Measurements from ENCODE around the gene ATP13A2.

ATP13A2 gene

DNA sequence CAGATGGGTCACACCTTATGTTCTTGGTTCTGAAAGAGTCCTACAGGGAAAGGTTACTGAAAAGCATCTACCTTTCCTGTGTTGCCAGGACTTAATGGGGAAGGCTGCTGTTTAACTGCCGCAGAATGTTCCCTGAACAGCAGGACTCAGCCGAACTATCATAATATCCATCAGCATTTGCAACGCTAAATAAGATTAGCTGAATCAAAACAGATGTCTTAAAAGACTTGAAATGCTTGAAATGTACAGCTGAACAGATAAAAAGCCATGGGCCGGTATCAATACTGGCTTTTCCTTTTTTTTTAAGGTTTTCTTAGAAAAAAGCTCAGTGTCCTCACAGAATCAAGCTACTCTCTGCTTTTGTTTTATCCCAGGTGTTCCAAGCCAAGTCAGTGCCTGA, 19.7 kb upstream of the ATP13A2 start:
- DNase-seq = no peak

GRCh38 chr1:17030206-17030605, 18.5 kb upstream of the ATP13A2 start:
- no peak for DNase-seq

DNA sequence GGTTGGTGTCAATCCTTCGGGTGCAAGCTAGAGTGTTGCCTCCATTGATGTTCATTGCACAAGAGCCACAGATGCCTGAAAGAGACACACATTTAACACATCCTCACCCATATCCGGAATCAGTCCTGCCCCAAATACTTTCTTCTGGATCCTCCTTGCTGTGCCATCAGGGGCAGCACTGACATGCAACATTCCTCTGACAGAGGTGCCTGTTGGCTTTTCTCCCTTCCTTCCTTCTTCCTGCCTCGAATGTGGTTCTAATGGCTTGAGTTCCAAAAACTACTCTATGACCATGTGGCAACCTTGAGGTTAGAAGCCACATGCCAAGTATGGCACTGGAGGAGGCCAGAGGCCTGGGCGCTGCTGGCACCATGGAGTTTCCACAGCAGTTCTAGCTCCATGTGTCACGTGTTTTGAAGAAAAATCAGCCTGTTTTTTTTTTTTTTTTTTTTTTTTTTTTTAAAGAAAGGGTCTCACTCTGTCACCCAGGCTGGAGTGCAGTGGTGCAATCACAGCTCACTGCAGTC, 17.0 kb upstream of the ATP13A2 start:
- no peak for DNase-seq

- DNase-seq = no peak
Observed at GRCh38 chr1:17027900-17028299, 16.2 kb upstream of the ATP13A2 start.

GRCh38 chr1:17027403-17027802, 15.7 kb upstream of the ATP13A2 start:
- DNase-seq = no peak

GRCh38 chr1:17024721-17025120, 13.0 kb upstream of the ATP13A2 start:
- no peak for DNase-seq

DNA sequence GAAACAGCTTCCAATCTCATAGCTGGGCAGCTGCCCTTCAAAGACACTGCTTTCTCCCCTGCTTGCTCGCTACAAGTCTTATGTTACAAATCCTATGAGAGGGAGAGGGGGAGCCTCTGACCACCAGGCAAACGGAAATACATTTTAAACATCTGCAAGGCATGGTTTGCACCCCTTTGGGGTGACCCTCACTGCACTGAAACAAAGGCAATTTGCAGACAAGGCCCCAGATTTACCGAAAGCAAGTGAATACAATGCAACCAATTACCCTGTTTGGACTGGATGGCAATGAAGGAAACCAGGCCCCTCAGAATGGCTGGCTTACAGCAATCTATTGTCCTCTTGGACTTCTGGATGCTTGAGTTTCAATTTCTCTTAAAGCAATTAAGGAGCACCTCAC, 11.8 kb upstream of the ATP13A2 start:
- DNase-seq = no peak

DNA sequence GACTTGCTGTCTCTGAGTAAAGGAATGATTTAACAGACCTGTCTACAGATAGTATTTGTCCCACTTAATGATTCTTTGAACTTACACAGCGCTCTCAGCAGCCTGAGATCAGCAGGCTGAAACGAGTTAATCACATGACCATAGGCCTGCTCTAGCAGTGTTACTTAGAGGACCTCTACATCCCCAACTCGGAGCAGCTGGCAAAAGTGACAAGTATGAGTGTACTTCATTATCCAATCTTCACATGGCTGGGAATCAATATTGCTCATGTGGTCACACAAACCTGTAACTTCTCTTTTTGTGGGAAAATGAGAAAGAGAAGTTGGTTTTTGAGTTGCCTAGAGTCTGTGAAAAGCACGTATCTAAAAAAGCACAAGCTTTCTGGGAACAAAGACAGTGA, 11.4 kb upstream of the ATP13A2 start:
- DNase-seq = no peak

DNA sequence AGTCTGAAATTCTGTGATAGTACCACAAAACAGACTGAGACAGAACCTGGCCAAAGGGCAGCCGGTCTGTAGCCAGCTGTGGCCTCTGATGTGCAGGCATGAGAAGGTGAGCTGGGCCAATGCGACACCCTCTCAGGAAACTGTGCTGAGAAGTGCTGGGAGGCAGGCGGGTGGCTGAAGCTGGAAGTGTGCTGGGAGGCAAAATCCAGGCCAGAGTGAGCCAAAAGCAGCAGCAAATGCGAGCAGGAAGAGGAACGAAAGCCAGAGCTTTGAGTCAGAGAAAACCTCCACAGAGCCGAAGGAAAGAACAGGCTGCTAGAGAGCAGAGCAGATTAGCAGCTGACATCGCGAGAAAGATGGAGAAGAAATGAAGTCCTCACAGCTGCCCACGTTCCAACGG, 10.2 kb upstream of the ATP13A2 start:
- DNase-seq = no peak

GRCh38 chr1:17020502-17020901, 8.8 kb upstream of the ATP13A2 start:
- no peak for DNase-seq

GRCh38 chr1:17018849-17019248, 7.1 kb upstream of the ATP13A2 start:
- no peak for DNase-seq

GRCh38 chr1:17017435-17017834, 5.7 kb upstream of the ATP13A2 start:
- DNase-seq = no peak

DNA sequence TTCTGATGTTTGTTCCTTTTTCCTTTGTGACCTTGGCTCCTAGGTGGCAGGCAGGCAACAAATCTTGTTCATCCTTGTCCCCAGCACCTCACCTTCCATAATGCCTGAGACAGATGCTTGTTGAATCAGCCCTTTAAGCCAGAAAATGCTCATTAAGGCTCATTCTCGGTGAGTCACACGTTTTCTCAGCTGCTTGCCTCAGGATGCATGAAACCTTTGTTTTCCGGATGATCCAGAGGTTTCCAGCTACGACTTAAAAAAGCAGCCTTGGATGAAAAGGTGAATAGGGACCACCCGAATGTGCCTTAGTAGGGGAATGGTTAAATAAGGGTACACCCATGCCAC, 4.6 kb upstream of the ATP13A2 start:
- DNase-seq = no peak

GRCh38 chr1:17014671-17015567, 3.2 kb upstream of the ATP13A2 start:
- no peak for DNase-seq

DNA sequence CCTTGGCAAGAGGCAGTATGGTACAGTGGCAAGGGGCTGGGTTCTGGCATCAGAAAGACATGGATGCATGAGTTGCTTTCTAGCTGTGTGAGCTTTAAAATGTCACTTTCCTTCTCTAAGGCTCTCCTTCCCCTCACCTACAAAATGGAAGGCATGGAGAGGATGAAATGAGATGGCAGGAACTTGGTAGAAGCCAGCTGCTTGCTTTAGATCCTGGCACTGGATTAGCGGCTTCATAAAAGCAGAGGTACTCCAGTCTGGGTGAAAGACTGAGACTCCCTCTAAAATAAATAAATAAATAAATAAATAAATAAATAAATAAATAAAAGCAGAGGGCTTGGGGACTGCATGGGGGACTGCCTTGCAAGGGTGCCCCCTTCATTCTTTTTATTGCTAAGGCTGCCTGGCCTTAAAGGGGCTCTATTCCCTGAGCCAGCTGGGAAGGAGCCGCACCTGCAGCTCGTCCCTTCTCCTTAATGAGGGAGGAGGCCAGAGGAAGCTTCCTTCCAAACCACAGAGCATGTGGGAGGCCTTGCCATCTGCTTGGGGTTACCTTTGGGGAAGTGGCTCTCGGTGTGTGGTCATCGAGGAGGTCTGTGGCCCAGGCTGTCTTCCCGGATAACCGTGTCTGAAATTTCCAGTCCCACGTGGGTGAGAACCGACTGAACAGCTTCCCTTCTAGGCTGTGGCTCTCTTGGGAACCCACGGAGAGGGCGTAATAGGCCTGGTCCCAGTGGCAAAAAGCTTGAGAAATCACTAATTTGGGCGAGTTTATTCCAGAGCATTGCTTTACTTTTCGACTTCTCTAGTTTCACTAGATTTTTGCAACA, 2.0 kb upstream of the ATP13A2 start:
- no peak for DNase-seq

DNA sequence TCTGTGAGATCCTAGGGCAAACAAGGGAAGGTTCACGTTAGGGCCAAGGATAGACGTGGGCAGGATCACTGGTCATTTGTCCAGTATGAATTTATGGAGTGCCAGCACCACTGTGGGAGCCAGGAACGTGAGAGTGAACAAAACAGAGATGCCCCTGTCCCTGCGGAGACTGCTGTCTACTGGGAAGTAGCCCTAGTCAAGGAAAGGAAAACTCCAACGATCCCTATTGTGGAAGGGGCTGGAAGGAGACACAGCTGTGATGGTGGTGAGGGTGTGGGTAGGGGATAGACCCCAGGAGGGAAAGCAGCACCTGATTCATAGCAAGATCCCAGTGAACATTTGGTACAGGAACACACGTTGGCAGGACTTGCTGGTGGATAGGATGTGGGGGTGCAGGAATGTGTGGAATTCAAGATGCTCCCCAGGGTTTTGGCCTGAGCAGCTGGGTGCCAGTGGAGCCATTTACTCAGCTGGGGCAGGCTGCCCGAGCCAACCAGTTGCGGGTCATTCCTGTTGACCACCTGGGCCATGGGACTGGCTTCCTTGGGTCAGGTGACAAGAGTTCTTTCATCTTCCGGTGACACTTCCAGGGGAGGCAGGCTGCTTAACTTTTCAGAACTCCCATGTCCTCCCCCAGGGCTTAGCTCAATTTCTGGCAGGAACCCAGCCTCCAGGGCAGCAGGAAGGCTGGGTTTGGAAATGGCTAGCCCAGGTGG, 1.2 kb upstream of the ATP13A2 start:
- DNase-seq = no peak

DNA sequence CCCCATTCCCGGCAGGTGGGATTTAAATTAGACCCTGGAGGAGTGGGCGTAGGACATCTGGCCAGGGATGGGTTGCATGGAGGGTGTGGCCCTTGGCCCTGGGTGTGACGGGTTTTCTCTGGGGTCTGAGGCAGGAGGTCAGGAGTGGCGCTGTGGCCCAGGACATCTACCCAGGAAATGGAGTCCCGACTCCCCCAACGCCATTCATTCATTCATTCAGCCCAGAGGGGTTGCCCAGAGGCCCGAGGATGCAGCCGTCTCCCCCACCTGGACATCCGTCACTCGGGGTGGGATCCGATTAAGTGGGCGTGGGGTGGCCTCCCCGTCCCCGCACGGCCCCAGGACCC, 663 bp downstream of the ATP13A2 start:
- no peak for DNase-seq

DNA sequence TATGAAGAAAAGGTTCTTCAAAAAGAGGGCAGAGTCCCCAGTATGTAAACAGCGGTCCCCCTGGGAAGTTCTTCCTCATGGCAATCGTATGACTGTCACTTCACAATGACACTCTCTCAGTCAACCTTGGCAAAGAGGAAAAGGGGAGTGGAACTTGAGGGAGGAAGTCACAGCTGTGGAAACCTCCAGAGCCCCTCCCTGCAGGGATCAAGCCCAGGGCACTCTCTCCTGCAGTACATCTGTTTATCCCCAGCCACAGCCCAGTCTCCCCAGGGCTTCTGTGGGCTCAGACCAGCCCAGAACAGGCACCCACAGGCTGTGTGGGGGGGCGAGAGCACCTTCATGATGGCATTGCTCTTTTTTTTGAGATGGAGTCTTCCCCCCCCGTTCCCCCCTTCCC, 2.0 kb downstream of the ATP13A2 start:
- DNase-seq = no peak

DNA sequence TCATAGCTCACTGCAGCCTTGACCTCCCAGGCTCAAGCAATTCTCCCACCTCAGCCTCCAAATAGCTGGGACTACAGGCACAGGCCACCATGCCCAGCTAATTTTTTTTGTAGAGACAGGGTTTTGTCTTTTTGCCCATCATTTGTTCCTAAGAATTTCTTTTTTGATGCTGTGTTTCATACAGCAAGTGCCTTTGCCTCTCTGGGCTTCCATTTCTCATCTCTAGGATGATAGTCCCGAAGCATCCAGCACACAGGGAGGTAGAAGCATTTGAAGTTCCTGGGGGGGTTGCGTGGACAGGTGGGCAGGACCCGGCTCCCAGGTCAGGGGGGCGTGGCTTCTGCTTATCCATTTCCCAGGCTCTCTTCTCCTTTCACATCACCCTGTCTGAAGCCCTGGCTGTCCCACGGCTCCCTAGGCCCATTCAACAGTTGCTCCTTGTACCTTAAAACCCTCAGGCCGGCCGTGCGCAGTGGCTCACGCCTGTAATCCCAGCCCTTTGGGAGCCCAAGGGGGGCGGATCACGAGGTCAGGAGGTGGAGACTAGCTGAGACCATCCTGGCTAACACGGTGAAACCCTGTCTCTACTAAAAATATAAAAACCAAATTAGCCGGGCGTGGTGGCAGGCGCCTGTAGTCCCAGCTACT, 3.4 kb downstream of the ATP13A2 start:
- DNase-seq = no peak

GRCh38 chr1:17007121-17007520, 4.6 kb downstream of the ATP13A2 start:
- DNase-seq = no peak

- no peak for DNase-seq
Observed at GRCh38 chr1:17005365-17005740, 6.4 kb downstream of the ATP13A2 start.

DNA sequence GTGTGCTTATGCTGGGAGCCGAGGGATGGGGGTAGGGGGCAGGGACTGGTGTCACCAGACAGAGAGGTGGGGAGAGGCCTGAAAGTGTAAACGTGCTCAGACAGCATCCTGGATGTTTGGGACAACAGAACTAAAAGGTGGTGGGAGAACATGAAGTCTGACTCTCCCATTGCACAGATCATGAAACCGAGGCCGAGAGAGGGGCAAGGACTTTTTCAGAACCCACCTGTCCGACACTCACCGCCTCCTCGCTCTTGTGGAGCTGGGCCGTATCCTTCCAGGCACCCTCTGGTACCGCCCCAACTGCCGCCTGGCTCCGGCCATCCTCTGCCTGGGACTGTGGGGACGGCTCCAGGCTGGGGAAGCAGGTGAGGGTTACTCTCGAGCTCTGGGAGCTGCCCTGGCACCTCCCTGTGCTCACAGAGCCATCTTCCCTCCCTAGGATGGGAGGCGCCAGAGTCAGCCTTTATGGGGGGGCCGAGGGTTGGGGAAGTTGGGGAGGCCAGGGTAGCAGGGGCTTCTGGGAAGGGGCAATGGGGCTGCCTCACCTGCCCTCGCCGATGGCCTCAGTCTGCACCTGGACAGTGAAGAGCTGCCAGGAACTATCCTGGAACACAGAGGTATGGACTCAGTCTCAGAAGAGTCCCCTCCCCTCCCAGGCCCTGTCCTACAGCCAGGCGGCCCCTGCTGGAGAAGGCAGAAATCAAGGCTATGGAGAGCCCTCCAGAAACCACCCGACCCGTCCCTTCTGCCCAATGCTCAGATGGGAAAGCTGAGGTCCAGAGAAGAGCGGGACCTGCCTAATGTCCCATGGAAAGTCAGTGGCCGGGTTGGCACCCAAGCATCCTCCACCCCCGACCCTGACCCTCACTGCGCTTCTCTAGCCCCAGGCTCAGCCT, 7.0 kb downstream of the ATP13A2 start:
- DNase-seq = no peak

Data from stimulated activated CD4-positive, alpha-beta T cell treated with anti-CD3 and anti-CD28 coated beads, Interleukin-2, amount 100 ng/mL, for 24 hours (primary cell).